GM12878 (cell line): ENCODE measurements around the gene ZNF652.

Experiments used
- GATAD2B ChIP-seq: fragments of 450-650 bp; conservative IDR thresholded peaks from 2 replicates; pipeline ENCODE4 v1.6.1; 2017; ENCODE audit warnings: low read depth, mild to moderate bottlenecking, moderate library complexity
- HDAC6 ChIP-seq: fragments of 200-600 bp; sonication (generic); IDR thresholded peaks from one replicate; pipeline ENCODE4 v1.8.0; 2017; ENCODE audit warnings: antibody characterized with exemption; ENCODE audit not compliant: unreplicated experiment
- POLR2AphosphoS5 ChIP-seq: IDR thresholded peaks from 2 replicates; pipeline ENCODE4 v1.6.1; 2011; ENCODE audit warnings: mild to moderate bottlenecking, low read length, inconsistent platforms
- TAF1 ChIP-seq: IDR thresholded peaks from 2 replicates; pipeline ENCODE4 v1.6.1; 2011; ENCODE audit warnings: mild to moderate bottlenecking, low read depth, low read length, borderline replicate concordance
- WRNIP1 ChIP-seq: IDR thresholded peaks from 2 replicates; pipeline ENCODE4 v1.6.1; 2011; ENCODE audit warnings: low read depth, low read length, improper control_type of control experiment, borderline replicate concordance
- TF ChIP-seq, protein P1 (sequence below), 3 experiments: IDR thresholded peaks in 2 of 3; conservative IDR thresholded peaks in 1 of 3; 2 replicates each; pipeline ENCODE4 v1.5.1; 2011; ENCODE audit warnings: low read depth in 3 of 3, low read length in 3 of 3, mild to moderate bottlenecking in 3 of 3, control low read depth in 2 of 3, moderate library complexity in 2 of 3, inconsistent platforms in 1 of 3, mixed read lengths in 1 of 3; ENCODE audit not compliant: control insufficient read depth in 2 of 3, insufficient read depth in 1 of 3; ENCODE audit errors: extremely low read depth in 1 of 3

DNA sequence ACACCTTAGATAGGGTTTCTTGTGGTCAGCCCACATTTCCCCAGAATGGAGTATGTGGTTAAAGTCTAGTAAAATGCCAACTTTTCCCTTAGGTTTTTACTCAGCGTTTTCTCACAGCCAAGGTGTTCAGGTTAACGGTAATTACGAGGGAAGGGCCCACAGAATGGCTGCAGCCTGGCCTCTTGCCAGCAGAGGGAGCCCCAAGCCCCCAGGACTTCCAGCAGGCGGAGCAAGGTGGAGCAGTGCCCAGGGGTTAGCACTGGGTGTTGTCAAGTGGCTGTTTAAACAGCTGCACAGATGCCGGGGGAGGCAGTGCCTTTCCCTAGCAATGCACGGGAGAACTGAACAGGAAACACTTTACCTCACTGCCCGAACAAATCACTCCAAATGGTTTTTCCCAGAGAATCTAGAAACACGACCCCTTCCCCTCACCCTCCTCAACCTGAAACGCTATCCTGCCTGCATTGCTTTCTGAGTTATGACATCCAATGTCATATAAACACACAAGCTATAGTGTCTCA is 46.0 kb upstream of the ZNF652 start:
- TF ChIP-seq, protein P1, sequence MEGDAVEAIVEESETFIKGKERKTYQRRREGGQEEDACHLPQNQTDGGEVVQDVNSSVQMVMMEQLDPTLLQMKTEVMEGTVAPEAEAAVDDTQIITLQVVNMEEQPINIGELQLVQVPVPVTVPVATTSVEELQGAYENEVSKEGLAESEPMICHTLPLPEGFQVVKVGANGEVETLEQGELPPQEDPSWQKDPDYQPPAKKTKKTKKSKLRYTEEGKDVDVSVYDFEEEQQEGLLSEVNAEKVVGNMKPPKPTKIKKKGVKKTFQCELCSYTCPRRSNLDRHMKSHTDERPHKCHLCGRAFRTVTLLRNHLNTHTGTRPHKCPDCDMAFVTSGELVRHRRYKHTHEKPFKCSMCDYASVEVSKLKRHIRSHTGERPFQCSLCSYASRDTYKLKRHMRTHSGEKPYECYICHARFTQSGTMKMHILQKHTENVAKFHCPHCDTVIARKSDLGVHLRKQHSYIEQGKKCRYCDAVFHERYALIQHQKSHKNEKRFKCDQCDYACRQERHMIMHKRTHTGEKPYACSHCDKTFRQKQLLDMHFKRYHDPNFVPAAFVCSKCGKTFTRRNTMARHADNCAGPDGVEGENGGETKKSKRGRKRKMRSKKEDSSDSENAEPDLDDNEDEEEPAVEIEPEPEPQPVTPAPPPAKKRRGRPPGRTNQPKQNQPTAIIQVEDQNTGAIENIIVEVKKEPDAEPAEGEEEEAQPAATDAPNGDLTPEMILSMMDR (IDR thresholded peaks at IDR 0.05 in 2 of 3, conservative IDR thresholded peaks at IDR 0.05 in 1 of 3; ENCODE audit: control insufficient read depth in 2 of 3, extremely low read depth in 1 of 3, insufficient read depth in 1 of 3, low read depth in 3 of 3, low read length in 3 of 3), result peak; percentile 96 to 99 (median 98)
- no peak for TF ChIP-seq POLR2AphosphoS5
- no peak for TF ChIP-seq HDAC6
- no peak for TF ChIP-seq TAF1
- TF ChIP-seq WRNIP1, result no peak
- no peak for TF ChIP-seq GATAD2B
